ENCODE measurements around the gene C1QL4. TPM values are rescaled to one million over a fixed set of nuclear protein-coding genes. Genes with fewer than 3 reads are reported as not detected.

C1QL4 gene
- total RNA-seq, 1 donor from 2014 or later: not detected

DNA sequence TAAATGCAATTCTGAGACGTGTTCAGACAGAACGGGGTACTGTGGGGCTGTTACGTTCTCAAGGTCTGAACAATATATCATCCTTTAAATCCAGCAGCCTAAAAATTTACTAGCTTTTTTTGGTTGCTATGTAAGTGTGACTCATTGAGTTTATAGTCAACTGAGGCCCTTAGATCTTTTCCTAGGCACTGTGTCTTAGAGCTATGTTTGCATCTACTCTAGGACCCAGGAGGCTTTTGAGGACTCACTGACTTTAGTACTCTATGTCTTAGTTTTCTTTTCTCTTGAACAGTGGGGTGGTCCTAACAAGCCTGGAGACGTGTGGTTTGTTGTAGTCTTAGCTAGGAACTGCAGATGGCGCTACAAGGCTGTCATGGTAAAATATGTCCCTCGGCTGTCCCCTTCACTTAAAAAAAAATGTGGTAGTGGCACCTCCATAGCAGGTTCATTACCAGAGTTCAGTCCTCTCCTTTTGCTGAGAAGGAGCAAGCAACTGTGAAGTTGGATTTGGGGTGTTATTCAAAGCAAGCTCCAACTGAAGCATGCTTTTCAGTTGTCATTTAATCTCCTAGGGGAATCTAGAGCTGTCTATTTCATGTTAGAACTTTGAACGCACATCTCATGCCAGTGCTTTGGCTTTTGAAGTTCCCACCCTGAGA, 21.6 kb upstream of the C1QL4 start:
- no peaks in the 10 kb centered on the region for H3K36me3 Mint-ChIP-seq (ENCODE audit: unreplicated experiment)
- H3K4me1 Mint-ChIP-seq (ENCODE audit: unreplicated experiment): peaks cover 13% of the 10 kb centered on the region
- peaks cover 12% of the 10 kb centered on the region for H3K27me3 Mint-ChIP-seq (ENCODE audit: unreplicated experiment)
- H3K4me3 Mint-ChIP-seq (ENCODE audit: unreplicated experiment): no peak overlapping the region
- no peak overlapping the region for H3K27ac Mint-ChIP-seq (ENCODE audit: unreplicated experiment)
- DNase-seq (ENCODE audit: extremely low spot score, unreplicated experiment): peak; percentile 57
- no peaks in the 10 kb centered on the region for H3K9me3 Mint-ChIP-seq (ENCODE audit: unreplicated experiment)
- TF ChIP-seq, protein P1, sequence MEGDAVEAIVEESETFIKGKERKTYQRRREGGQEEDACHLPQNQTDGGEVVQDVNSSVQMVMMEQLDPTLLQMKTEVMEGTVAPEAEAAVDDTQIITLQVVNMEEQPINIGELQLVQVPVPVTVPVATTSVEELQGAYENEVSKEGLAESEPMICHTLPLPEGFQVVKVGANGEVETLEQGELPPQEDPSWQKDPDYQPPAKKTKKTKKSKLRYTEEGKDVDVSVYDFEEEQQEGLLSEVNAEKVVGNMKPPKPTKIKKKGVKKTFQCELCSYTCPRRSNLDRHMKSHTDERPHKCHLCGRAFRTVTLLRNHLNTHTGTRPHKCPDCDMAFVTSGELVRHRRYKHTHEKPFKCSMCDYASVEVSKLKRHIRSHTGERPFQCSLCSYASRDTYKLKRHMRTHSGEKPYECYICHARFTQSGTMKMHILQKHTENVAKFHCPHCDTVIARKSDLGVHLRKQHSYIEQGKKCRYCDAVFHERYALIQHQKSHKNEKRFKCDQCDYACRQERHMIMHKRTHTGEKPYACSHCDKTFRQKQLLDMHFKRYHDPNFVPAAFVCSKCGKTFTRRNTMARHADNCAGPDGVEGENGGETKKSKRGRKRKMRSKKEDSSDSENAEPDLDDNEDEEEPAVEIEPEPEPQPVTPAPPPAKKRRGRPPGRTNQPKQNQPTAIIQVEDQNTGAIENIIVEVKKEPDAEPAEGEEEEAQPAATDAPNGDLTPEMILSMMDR (IDR thresholded peaks at IDR 0.05): peak; percentile 86

DNA sequence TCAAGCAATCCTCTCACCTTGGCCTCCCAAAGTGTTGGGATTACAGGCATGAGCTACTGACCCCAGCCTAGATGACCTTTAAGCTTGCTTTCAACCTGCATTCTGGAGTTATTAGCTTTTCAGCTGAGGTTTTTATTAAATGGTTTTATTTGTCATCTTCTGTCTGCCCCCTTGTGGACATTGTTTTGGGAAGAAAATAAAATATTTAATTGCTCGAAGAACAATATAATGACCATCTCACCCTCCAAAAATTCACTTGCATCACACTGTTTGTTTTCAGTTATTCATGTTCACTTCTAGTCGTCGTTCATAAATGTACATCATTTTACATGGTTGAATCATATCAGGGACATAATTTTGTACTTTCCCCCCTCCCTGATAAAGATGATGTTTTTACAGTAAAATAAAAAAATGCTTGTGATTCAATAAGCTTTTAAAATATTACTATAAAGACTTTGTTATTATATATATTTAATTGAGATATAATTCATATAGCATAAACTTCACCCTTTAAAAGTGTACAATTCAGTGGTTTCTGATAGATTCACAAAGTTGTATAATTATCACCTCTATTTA, 20.2 kb upstream of the C1QL4 start:
- TF ChIP-seq, protein P1 (IDR thresholded peaks at IDR 0.05): peak; percentile 63
- Mint-ChIP-seq H3K4me3 (ENCODE audit: unreplicated experiment) (no peak overlapping the region), H3K27ac (ENCODE audit: unreplicated experiment) (no peak overlapping the region), H3K27me3 (ENCODE audit: unreplicated experiment) (peaks cover 12% of the 10 kb centered on the region), H3K36me3 (ENCODE audit: unreplicated experiment) (no peaks in the 10 kb centered on the region), H3K4me1 (ENCODE audit: unreplicated experiment) (peaks cover 13% of the 10 kb centered on the region), H3K9me3 (ENCODE audit: unreplicated experiment) (no peaks in the 10 kb centered on the region)
- no peak for DNase-seq (ENCODE audit: extremely low spot score, unreplicated experiment)

DNA sequence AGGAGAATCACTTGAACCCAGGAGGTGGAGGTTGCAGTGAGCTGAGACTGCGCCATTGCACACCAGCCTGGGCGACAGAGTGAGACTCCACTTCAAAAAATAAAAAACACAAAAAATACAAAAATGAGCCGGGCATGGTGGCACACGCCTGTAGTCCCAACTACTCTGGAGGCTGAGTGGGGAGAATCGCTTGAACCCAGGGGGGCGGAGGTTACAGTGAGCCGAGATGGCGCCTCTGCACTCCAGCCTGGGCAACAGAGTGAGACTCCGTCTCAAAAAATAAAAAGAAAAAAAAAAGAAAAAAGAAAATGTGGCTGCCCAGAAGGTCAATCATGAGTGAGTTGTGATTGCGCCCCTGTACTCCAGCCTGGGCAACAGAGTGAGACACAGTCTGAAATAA, 18.9 kb upstream of the C1QL4 start:
- Mint-ChIP-seq H3K27me3 (ENCODE audit: unreplicated experiment) (peaks cover 12% of the 10 kb centered on the region), H3K4me3 (ENCODE audit: unreplicated experiment) (no peak overlapping the region)
- DNase-seq (ENCODE audit: extremely low spot score, unreplicated experiment): peak; percentile 75

DNA sequence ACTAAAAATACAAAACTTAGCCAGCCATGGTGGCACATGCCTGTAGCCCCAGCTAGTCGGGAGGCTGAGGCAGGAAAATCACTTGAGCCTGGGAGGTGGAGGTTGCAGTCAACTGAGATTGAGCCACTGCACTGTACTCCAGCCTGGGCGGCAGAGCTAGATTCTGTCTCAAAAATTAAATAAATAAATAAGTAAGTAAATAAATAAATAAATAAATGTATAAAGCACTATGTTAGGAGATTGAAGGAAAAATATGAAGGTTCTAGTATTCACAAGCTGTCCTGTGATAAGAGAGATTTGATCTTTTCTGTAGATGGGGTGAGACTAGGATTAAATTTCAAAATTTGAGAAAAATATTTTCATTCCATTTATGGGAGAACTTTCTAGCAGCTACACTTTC, 15.4 kb upstream of the C1QL4 start:
- Mint-ChIP-seq H3K36me3 (ENCODE audit: unreplicated experiment) (no peaks in the 10 kb centered on the region), H3K27me3 (ENCODE audit: unreplicated experiment) (peaks cover 13% of the 10 kb centered on the region), H3K27ac (ENCODE audit: unreplicated experiment) (no peak overlapping the region), H3K4me3 (ENCODE audit: unreplicated experiment) (no peak overlapping the region), H3K9me3 (ENCODE audit: unreplicated experiment) (no peaks in the 10 kb centered on the region), H3K4me1 (ENCODE audit: unreplicated experiment) (peaks cover 10% of the 10 kb centered on the region)
- DNase-seq (ENCODE audit: extremely low spot score, unreplicated experiment): peak; percentile 21
- TF ChIP-seq, protein P1 (IDR thresholded peaks at IDR 0.05): no peak

More for the DNA sequence above, 18.9 kb upstream of the C1QL4 start:
- Mint-ChIP-seq H3K27ac (ENCODE audit: unreplicated experiment) (no peak overlapping the region), H3K9me3 (ENCODE audit: unreplicated experiment) (no peaks in the 10 kb centered on the region), H3K4me1 (ENCODE audit: unreplicated experiment) (peaks cover 13% of the 10 kb centered on the region), H3K36me3 (ENCODE audit: unreplicated experiment) (no peaks in the 10 kb centered on the region)
- TF ChIP-seq, protein P1 (IDR thresholded peaks at IDR 0.05): no peak

DNA sequence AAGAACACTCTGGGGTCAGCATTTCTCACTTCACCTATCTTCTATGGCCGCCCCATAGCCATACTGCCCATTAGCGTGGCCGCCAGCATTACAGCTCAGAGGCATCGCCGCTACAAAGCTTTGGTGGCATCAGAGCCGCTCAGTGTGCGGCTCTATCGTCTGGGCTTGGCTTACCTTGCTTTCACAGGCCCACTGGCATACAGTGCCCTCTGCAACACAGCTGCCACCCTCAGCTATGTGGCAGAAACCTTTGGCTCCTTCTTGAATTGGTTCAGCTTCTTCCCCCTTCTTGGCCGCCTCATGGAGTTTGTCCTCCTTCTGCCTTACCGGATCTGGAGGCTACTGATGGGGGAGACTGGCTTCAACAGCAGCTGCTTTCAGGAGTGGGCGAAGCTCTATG, 12.3 kb upstream of the C1QL4 start:
- TF ChIP-seq, protein P1 (IDR thresholded peaks at IDR 0.05): no peak
- no peak overlapping the region for H3K27ac Mint-ChIP-seq (ENCODE audit: unreplicated experiment)
- peaks cover 21% of the 10 kb centered on the region for H3K27me3 Mint-ChIP-seq (ENCODE audit: unreplicated experiment)
- no peaks in the 10 kb centered on the region for H3K36me3 Mint-ChIP-seq (ENCODE audit: unreplicated experiment)
- H3K9me3 Mint-ChIP-seq (ENCODE audit: unreplicated experiment): no peaks in the 10 kb centered on the region
- no peak for DNase-seq (ENCODE audit: extremely low spot score, unreplicated experiment)
- H3K4me1 Mint-ChIP-seq (ENCODE audit: unreplicated experiment): peaks cover 27% of the 10 kb centered on the region
- H3K4me3 Mint-ChIP-seq (ENCODE audit: unreplicated experiment): no peak overlapping the region
